HEK293 (cell line): Measurements from ENCODE around the gene PEPD.

Experiments
- BCL11A ChIP-seq: fragments of 450-650 bp; formaldehyde crosslinking; IDR thresholded peaks from 2 replicates; pipeline ENCODE4 v1.5.1; 2016; ENCODE audit warnings: low read depth, missing biosample characterization, missing genetic modification characterization
- KLF10 ChIP-seq: fragments of 450-650 bp; IDR thresholded peaks from 2 replicates; pipeline ENCODE4 v1.5.1; 2018; ENCODE audit warnings: missing biosample characterization, mild to moderate bottlenecking, missing genetic modification characterization
- TSHZ1 ChIP-seq: fragments of 450-650 bp; formaldehyde crosslinking; IDR thresholded peaks from 2 replicates; pipeline ENCODE4 v1.5.1; 2016; ENCODE audit warnings: missing biosample characterization, missing genetic modification characterization, borderline replicate concordance
- ZNF114 ChIP-seq: fragments of 450-650 bp; formaldehyde crosslinking; IDR thresholded peaks from 2 replicates; pipeline ENCODE4 v1.5.0; 2017; ENCODE audit warnings: missing biosample characterization, missing genetic modification characterization
- ZNF157 ChIP-seq: fragments of 450-650 bp; formaldehyde crosslinking; IDR thresholded peaks from 2 replicates; pipeline ENCODE4 v1.5.1; 2016; ENCODE audit warnings: missing biosample characterization, missing genetic modification characterization
- ZNF18 ChIP-seq: fragments of 450-650 bp; formaldehyde crosslinking; IDR thresholded peaks from 2 replicates; pipeline ENCODE4 v1.5.1; 2016; ENCODE audit warnings: missing biosample characterization, missing genetic modification characterization
- ZNF266 ChIP-seq: fragments of 450-650 bp; formaldehyde crosslinking; IDR thresholded peaks from 2 replicates; pipeline ENCODE4 v1.5.1; 2016; ENCODE audit warnings: missing biosample characterization, missing genetic modification characterization, low read depth
- ZNF660 ChIP-seq: fragments of 450-650 bp; IDR thresholded peaks from 2 replicates; pipeline ENCODE4 v1.5.1; 2018; ENCODE audit warnings: missing biosample characterization, mild to moderate bottlenecking, missing genetic modification characterization
- ZNF664 ChIP-seq: fragments of 450-650 bp; formaldehyde crosslinking; IDR thresholded peaks from 2 replicates; pipeline ENCODE4 v1.5.1; 2016; ENCODE audit warnings: missing biosample characterization, missing genetic modification characterization
- TF ChIP-seq, protein P1 (sequence below): fragments of 450-650 bp; formaldehyde crosslinking; IDR thresholded peaks from 2 replicates; pipeline ENCODE4 v1.5.1; 2016; ENCODE audit warnings: missing biosample characterization, missing genetic modification characterization

GRCh38 chr19:33503433-33504057 lies 18.0 kb downstream of the PEPD start:
- TF ChIP-seq, protein P1, sequence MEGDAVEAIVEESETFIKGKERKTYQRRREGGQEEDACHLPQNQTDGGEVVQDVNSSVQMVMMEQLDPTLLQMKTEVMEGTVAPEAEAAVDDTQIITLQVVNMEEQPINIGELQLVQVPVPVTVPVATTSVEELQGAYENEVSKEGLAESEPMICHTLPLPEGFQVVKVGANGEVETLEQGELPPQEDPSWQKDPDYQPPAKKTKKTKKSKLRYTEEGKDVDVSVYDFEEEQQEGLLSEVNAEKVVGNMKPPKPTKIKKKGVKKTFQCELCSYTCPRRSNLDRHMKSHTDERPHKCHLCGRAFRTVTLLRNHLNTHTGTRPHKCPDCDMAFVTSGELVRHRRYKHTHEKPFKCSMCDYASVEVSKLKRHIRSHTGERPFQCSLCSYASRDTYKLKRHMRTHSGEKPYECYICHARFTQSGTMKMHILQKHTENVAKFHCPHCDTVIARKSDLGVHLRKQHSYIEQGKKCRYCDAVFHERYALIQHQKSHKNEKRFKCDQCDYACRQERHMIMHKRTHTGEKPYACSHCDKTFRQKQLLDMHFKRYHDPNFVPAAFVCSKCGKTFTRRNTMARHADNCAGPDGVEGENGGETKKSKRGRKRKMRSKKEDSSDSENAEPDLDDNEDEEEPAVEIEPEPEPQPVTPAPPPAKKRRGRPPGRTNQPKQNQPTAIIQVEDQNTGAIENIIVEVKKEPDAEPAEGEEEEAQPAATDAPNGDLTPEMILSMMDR (tag by site-specific recombination) = no peak
- TF ChIP-seq ZNF114 (tag by site-specific recombination) (no peak), ZNF660 (tag by site-specific recombination) (no peak), ZNF18 (tag by site-specific recombination) (no peak), TSHZ1 (no peak), ZNF157 (tag by site-specific recombination) (no peak), ZNF266 (tag by site-specific recombination) (no peak), KLF10 (tag by site-specific recombination) (no peak), BCL11A (tag by site-specific recombination) (no peak), ZNF664 (tag by site-specific recombination) (no peak)
